Measurements from ENCODE around the gene TSPAN18.

TSPAN18 gene

DNA sequence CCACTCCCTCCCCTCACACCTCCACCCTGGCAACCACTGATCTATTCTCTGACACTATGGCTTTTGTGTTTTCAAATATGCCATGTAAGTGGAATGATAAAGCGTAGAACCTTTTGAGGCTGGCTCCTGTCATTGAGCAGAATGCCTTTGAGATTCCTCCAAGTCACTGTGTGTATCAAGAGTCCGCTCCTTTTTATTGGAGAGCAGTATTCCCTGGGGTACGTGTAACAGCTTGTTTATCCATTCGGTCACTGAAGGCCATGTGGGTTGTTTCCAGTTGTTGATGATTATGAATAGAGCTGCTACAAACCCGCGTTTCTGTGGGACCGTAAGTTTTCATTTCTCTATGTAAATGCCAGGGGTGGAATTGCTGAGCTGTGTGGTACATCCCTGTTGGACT lies 213.6 kb downstream of the TSPAN18 start:
- TF ChIP-seq, protein P1, sequence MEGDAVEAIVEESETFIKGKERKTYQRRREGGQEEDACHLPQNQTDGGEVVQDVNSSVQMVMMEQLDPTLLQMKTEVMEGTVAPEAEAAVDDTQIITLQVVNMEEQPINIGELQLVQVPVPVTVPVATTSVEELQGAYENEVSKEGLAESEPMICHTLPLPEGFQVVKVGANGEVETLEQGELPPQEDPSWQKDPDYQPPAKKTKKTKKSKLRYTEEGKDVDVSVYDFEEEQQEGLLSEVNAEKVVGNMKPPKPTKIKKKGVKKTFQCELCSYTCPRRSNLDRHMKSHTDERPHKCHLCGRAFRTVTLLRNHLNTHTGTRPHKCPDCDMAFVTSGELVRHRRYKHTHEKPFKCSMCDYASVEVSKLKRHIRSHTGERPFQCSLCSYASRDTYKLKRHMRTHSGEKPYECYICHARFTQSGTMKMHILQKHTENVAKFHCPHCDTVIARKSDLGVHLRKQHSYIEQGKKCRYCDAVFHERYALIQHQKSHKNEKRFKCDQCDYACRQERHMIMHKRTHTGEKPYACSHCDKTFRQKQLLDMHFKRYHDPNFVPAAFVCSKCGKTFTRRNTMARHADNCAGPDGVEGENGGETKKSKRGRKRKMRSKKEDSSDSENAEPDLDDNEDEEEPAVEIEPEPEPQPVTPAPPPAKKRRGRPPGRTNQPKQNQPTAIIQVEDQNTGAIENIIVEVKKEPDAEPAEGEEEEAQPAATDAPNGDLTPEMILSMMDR (IDR thresholded peaks at IDR 0.05; ENCODE audit: low read depth, low read length): no peak
- DNase-seq (ENCODE audit: low read depth, low spot score): no peak
- in situ Hi-C loops (cut with HindIII; ENCODE audit: low sequenced_read_pairs): no loop called here
- no peak overlapping the region for H3K4me3 ChIP-seq (ENCODE audit: low read depth, low read length)

DNA sequence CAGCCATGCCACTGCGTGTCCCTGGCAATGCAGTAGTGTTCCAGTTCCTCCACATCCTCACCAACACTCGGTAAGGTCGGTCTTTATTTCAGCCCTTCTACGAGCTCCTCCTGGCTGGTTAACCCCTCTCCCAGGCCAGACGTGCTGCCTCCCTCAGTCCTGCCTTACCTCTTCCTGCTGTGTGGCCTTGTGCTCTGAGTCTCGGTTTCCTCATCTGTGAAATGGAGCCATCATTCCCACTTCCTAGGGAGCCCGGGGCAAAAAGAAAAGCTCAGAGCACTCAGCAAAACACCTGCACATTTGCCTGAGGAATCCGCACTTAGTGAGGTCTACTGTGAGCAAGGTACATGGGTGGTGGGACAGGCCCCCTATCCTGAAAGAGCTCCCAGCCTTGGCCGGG lies 214.1 kb downstream of the TSPAN18 start:
- TF ChIP-seq, protein P1 (IDR thresholded peaks at IDR 0.05; ENCODE audit: low read depth, low read length): no peak
- no peak for DNase-seq (ENCODE audit: low read depth, low spot score)
- H3K4me3 ChIP-seq (ENCODE audit: low read depth, low read length): no peak overlapping the region
- in situ Hi-C loops (cut with HindIII; ENCODE audit: low sequenced_read_pairs): no loop called here

DNA sequence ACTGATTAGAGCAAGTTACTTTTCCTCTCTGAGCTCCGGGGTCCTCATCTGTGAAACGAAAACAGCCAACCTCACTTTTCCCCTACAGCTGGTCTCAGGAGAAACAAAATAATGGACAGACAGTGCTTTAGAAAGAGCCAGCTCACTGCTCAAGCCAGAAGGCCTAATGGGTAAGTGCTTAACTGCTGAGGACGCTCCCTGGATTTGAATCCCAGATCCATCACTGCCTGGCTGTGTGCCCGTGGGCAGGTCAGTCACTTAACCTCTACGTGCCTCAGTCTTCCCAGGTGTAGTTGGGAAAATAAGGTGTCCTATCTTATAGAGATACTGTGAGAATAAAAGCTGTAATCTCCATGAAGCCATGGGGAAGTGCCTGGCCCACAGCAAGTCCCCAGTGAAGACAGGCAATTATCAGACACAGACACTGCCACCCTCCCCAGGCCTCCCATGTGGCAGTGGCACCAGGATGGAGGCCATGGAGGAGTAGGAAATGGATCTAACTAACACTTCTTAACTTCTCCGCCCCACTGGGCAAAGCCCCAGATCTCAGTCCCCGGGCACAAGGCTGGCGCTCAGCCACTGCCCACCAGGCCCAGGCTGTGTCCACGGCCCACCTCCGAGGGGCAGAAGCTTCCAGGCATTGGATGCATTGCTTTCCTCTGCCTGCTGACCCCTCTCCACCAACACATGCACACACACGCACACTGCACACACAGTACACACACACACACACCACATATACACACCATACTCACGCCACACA lies 214.7 kb downstream of the TSPAN18 start:
- in situ Hi-C loops (cut with HindIII; ENCODE audit: low sequenced_read_pairs): no loop called here
- DNase-seq (ENCODE audit: low read depth, low spot score): no peak
- TF ChIP-seq, protein P1 (IDR thresholded peaks at IDR 0.05; ENCODE audit: low read depth, low read length): no peak
- no peak overlapping the region for H3K4me3 ChIP-seq (ENCODE audit: low read depth, low read length)

DNA sequence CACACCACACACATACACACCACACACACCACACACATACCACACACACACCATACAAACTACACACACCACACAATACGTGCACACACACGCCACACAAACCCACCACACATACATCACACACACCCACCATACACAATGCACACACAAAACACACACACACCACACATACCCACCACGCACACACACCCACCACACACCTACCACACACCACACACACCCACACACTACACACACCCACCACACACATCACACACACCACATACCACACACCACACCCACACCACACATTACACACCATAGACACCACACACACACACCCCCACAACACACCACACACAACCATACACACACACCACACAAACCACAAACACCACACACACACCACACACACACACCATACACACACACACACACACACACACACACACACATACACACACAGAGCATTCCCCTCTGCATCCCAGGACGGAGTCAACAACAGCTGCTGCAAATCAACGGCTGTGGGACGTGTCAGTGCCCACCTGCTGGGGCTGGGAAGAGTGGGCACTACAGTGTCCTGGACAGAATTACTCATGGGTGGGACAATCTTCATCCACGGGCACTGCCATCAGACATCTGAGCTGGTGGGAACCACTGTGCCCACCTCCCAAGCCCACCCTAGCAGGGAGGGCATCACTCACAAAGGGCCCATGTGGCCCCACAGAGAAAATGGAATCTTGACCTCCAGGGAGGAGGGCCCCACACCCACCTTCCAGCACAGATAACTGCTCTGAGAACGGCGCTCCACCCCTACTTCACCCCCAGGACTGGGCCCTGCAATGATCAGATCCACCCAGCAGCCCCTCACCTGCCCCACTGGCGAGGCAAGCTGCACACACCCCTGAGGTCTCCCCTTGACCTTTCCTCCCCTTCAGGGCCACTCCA lies 215.5 kb downstream of the TSPAN18 start:
- H3K4me3 ChIP-seq (ENCODE audit: low read depth, low read length): no peak overlapping the region
- in situ Hi-C loops (cut with HindIII; ENCODE audit: low sequenced_read_pairs): no loop called here
- TF ChIP-seq, protein P1 (IDR thresholded peaks at IDR 0.05; ENCODE audit: low read depth, low read length): no peak
- no peak for DNase-seq (ENCODE audit: low read depth, low spot score)

DNA sequence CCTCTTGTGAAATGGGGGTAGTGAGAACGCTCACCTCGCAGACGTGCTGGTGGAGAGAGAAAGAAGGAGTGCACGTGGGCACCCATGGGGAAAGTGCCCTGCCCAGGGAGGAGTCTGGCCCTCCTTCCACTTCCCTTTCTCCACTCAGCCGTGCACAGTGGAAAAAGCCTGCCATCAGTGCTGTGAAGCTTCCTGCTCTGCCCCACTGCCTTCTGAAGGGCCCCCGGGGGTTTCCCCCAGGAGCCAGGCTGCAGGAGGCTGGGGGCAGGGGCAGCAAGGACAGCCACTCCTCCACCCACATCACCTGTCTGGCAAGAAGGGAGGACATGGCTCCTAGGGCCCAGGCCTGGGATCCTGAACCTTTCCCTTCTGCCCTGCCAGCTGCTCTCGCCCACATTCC lies 216.4 kb downstream of the TSPAN18 start:
- DNase-seq (ENCODE audit: low read depth, low spot score): no peak
- H3K4me3 ChIP-seq (ENCODE audit: low read depth, low read length): no peak overlapping the region
- in situ Hi-C loops (cut with HindIII; ENCODE audit: low sequenced_read_pairs): no loop called here
- TF ChIP-seq, protein P1 (IDR thresholded peaks at IDR 0.05; ENCODE audit: low read depth, low read length): no peak

DNA sequence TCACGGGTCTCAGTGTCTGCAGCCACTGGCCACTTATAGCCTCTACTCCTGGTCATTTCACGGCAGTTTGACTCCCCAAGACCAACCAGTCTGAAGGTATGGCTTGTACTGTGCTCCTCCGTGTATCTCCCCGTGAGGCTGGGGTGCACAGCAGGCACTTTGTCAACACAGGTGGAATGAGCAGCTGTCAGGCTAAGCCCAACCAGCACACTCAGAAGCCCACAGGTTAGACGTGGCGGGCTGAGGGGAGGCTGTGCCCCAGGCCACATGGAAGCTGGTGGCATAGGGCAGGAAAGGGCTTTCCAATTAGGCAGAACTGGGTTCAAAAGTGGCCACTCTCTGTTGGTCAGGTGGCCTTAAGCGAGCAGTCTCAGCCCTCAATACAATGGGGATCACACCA lies 216.9 kb downstream of the TSPAN18 start:
- DNase-seq (ENCODE audit: low read depth, low spot score): no peak
- H3K4me3 ChIP-seq (ENCODE audit: low read depth, low read length): no peak overlapping the region
- in situ Hi-C loops (cut with HindIII; ENCODE audit: low sequenced_read_pairs): no loop called here
- TF ChIP-seq, protein P1 (IDR thresholded peaks at IDR 0.05; ENCODE audit: low read depth, low read length): no peak
